GM12873 (cell line): Measurements from ENCODE around the gene UBR2.

Experiments used
- TF ChIP-seq, protein P1 (sequence below): IDR thresholded peaks from 2 replicates; pipeline ENCODE4 v1.5.1; 2012; ENCODE audit warnings: low read depth, mild to moderate bottlenecking, moderate library complexity, low read length, control low read depth; ENCODE audit not compliant: insufficient read depth; ENCODE audit errors: missing control alignments

The UBR2 gene

DNA sequence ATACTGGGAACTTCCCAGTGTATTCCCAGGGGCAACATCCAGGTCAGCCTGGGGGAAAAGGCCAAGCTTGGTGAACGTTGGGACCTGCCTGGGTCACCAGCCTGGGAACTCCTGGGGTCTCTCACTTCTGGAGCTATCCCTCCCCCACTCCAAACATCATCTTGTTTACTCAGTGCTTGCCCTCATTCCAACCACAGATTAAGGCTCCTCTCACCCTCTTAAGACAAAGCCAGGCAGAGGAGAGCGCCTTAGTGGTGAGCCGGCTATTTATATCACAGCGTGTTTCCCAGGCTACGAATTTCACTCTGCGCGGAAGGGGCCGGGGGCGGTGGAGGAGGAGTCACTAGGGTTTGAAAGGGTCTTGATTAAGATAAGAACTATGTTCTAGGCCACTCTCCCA lies 146.5 kb downstream of the UBR2 start:
- TF ChIP-seq, protein P1, sequence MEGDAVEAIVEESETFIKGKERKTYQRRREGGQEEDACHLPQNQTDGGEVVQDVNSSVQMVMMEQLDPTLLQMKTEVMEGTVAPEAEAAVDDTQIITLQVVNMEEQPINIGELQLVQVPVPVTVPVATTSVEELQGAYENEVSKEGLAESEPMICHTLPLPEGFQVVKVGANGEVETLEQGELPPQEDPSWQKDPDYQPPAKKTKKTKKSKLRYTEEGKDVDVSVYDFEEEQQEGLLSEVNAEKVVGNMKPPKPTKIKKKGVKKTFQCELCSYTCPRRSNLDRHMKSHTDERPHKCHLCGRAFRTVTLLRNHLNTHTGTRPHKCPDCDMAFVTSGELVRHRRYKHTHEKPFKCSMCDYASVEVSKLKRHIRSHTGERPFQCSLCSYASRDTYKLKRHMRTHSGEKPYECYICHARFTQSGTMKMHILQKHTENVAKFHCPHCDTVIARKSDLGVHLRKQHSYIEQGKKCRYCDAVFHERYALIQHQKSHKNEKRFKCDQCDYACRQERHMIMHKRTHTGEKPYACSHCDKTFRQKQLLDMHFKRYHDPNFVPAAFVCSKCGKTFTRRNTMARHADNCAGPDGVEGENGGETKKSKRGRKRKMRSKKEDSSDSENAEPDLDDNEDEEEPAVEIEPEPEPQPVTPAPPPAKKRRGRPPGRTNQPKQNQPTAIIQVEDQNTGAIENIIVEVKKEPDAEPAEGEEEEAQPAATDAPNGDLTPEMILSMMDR: no peak

DNA sequence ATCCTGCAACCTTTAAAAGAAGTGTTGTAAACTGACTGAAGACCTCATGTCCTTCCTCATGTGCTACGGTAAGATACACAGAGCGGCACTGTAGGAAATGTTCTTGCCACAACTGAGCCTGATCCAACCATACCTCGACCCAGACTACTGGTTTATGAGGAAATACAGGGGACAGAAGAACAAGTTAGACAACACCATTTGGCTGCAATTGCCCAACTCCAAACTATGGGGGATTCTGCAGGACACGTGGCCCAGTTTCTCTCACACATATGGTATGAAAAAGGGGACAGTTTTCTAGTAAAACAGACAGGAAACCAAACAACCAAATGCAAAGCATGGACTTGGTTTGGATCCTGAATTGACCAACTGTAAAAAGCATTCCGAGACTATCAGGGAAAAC lies 148.1 kb downstream of the UBR2 start:
- TF ChIP-seq, protein P1: no peak

DNA sequence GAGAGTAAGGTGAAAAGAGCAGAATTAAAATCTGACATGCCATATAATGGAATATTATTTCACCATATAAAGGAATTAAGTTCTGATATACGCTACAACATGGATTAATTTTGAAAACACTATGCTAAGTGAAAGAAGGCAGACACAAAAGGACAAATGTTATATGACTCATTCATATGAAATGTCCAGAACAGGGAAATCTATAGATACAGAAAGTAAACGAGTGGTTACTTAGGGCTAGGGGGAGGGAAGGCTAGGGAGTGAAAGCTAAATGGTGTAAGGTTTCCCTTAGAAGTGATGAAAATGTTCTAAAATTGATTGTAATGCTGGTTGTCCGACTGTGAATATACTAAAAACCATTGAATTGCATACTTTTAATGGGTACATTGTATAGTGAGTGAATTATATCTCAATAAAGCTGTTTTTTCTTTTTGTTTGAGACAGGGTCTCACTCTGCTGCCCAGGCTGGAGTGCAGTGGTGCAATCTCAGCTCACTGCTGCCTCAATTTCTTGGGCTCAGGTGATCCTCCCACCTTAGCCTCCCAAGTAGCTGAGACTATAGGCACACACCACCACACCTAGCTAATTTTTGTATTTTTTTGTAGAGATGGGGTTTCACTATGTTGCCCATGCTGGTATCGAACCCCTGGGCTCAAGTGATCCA lies 150.4 kb downstream of the UBR2 start:
- TF ChIP-seq, protein P1: no peak

DNA sequence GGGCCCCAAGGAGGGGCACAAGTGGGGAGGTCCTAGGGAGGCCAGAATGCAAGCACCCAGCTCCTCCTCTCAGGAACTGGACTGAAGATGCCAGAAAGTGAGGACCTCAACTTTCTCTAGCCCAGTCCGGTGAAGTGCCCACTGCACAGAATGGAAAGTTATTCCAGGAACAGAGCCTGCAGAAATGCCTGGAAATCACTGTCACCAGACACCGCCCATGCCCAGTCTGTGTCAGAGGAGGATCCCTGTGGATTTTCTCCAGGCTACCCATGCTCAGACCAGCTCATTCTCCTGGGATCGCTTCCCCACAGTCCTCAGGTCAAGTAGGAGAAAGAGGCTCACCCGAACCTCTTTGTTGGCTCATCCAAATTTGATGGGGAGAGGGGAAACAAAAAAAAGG lies 152.0 kb downstream of the UBR2 start:
- TF ChIP-seq, protein P1: no peak

DNA sequence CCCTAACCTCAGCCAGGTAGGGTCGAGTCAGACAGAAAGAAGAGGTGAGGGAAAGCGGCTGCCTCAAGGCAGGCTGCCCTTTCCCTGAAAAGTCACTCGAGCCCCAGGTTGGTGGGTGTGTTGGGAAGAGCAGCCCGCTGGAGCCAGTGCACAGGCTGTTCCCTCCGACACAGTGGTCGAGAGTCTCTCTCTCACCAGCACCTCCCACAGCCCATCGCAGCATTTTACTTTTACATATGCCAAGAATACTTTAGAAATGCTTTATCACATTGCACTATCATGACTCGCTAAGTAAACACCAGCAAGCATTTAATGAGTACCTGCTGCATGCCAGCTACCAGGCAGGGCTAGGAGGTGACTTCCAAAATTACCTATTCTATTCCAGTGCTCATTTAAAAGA lies 156.9 kb downstream of the UBR2 start:
- TF ChIP-seq, protein P1: no peak

DNA sequence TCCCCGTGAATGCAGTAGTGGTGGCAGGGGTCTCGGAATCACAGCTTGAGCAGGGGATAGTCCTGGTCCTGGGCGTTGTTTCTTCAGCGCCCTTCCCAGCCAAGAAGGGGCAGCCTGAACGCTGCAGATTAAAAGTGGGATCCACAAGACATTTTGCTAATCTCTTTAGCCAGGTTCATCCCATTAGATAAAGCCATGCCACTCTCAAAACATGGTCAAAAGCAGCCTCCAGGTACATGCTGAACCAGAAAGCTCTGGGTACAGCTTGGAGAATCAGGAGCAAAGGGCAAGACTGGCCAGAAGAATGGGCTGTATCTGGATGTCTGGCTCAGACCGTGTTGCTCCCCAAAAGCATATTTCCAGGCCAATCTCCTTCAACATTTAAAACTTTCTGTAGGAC lies 158.7 kb downstream of the UBR2 start, which contains the start of gene PRPH2:
Gene PRPH2, minus strand, starts transcription at position 101 of the 400 bp plus-strand sequence. CDS start 263 bp downstream, outside the sequence.
- TF ChIP-seq, protein P1: no peak

DNA sequence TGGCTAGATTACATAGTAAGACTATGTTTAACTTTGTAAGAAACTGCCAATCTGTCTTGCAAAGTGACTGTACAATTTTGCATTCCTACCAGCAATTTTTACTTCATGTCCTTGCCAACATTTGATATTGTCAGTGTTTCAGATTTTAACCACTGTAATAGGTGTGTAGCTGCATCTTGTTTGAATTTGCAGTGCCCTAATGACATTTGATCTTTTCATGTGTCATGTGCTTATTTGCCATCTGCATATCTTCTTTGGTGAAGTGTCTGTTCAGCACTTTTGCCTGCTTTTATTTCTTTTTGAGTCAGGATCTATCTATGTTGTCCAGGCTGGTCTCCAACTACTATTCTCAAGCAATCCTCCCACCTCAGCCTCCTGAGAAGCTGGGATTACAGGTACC lies 161.0 kb downstream of the UBR2 start:
- TF ChIP-seq, protein P1: no peak
